Heart left ventricle (tissue), 16 donors: ENCODE results near the gene CD244. TPM values are rescaled to one million over a fixed set of nuclear protein-coding genes. Genes with fewer than 3 reads are reported as not detected.

ENCODE experiments used
- ATAC-seq, 4 donors: fragments of 200-7000 bp; cut with Tn5 transposase; one replicate each; pipeline ENCODE4 v1.9.1; 2020 to 2022; ENCODE audit warnings: moderate library complexity in 4 of 4, mild to moderate bottlenecking in 3 of 4, moderate number of reproducible peaks in 1 of 4
- DNase-seq, 5 donors: peaks; one replicate each; pipeline ENCODE4 v3.0.0-alpha.2; 2020
- H3K27ac ChIP-seq, 12 donors: fragments of 200-600 bp; sonication (generic) in 4 of 12; one replicate each; pipeline versions ENCODE4 v1.5.0 to v1.8.0; 2016 to 2022; ENCODE audit warnings: mild to moderate bottlenecking in 2 of 12
- H3K27me3 ChIP-seq, 9 donors: fragments of 200-600 bp; sonication (generic) in 2 of 9; one replicate each; pipeline versions ENCODE4 v1.5.1 to v1.8.0; 2016 to 2022; ENCODE audit warnings: mild to moderate bottlenecking in 3 of 9
- H3K36me3 ChIP-seq, 9 donors: fragments of 200-600 bp; sonication (generic) in 2 of 9; one replicate each; pipeline versions ENCODE4 v1.5.0 to v1.8.0; 2018 to 2022; ENCODE audit warnings: mild to moderate bottlenecking in 2 of 9
- H3K4me1 ChIP-seq, 12 donors: fragments of 200-600 bp; sonication (generic) in 4 of 12; one replicate each; pipeline versions ENCODE4 v1.5.0 to v1.8.0; 2016 to 2022; ENCODE audit warnings: mild to moderate bottlenecking in 3 of 12
- H3K4me3 ChIP-seq, 12 donors: fragments of 200-600 bp; sonication (generic) in 4 of 12; one replicate each; pipeline versions ENCODE4 v1.5.0 to v1.8.0; 2017 to 2022; ENCODE audit warnings: mild to moderate bottlenecking in 9 of 12, moderate library complexity in 4 of 12
- H3K9me3 ChIP-seq, 12 donors: fragments of 200-600 bp; sonication (generic) in 4 of 12; one replicate each; pipeline versions ENCODE4 v1.5.0 to v1.8.0; 2016 to 2022; ENCODE audit warnings: mild to moderate bottlenecking in 1 of 12
- POLR2A ChIP-seq, 2 donors: fragments of 450-650 bp; IDR thresholded peaks; one replicate each; pipeline ENCODE4 v1.6.1; 2017; ENCODE audit warnings: antibody characterized with exemption in 2 of 2, mild to moderate bottlenecking in 2 of 2, moderate library complexity in 2 of 2
- WGBS, 4 donors: extraction: QIAGEN DNeasy Blood & Tissue Kit in 2 of 4; methylation state at CpG; one replicate each; pipeline versions ENCODE4 v1.1.5 to v1.1.7; 2013 to 2018; 5-methylcytosine and 5-hydroxymethylcytosine counted together
- intact Hi-C, 10 donors: fragments of 100-400 bp; cut with DNase I; formaldehyde crosslinking; loops; one replicate each; pipeline versions ENCODE4 v1.11.1 to v1.14.2; 2022
- polyA plus RNA-seq, 2 donors: library from polyadenylated mRNA; stranded (reverse); fragments of 200-250 nt; gene quantifications; one replicate each; pipeline ENCODE4 v1.2.3, GENCODE V29; 2013
- total RNA-seq, 9 donors: library from RNA; depleted of rRNA in 2 of 9; stranded (reverse); fragments of >200 nt in 2 of 9; fragmentation: NEBNext Ultra II Directional in 3 of 9; extraction: Animal tissue kit (Norgen Biotek cat#: 25700) in 3 of 9; gene quantifications; one replicate each; pipeline versions ENCODE4 v1.1.0 to v1.2.4, GENCODE V29; 2016 to 2023
- TF ChIP-seq, protein P1 (sequence below), 12 donors: fragments of 200-600 bp; sonication (generic) in 4 of 12; IDR thresholded peaks; one replicate each; pipeline versions ENCODE4 v1.5.0 to v1.8.0; 2018 to 2022; ENCODE audit warnings: antibody characterized with exemption in 12 of 12, mild to moderate bottlenecking in 5 of 12
- donor health status: ischemic (EF 13 %, LVEDD 7.1; RV severe dilation, severe dysfunction).
- donor health status: healthy with polysubstance abuse.
- donor health status: DM: no; HTN: yes; CAD: no.
- donor health status: DM: no; HTN: no; CAD: no.
- donor health status: ischemic (EF 25% LVEDD 6.9; RV normal size, moderate dysfunction).
- donor health status: ischemic (EF 25% LVEDD 5.7; RV mildly dilated, moderate dysfunction).
- donor health status: healthy.
- donor health status: DM: yes; HTN: yes; CAD: no.
- donor health status: ischemic (EF 35%, LVEDD 5.7; RV mildly dilated, moderate dysfunction).
- donor health status: nonischemic (EF 11% LVEDD 7.7; RV severe dilation, severe dysfunction).
- donor health status: DM: yes; HTN: yes; CAD: no.
- donor health status: PGD.
- donor health status: ischemic (EF 29% LVEDD 5.4; RV normal size, mild dysfunction).
- donor health status: nonischemic (EF 23%, LVEDD 6.1; RV moderate dilation, normal function).

CD244 gene
- total and polyA plus RNA-seq, 11 donors = 0.08 to 2.2 (median 0.29) TPM; not detected in 5

DNA sequence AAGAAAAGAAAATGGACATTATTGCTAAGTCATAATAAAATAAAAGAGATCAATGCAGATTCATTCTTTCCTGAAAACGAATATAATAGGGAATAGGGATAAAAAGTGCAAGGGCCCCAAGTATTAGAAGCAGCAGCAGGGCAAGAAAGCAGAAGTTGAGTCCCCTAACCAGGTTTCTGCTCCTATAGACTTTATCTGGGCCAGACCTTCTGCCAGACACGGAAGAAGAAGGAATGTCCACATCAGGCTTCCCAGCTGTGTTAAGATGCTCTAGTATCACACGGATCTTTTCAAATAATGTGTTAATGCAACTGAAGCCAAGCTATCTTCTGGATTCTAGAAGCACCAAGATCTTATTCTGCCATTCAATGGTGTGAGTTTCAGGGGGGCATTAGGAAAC, 26.9 kb downstream of the CD244 start:
- H3K27me3 ChIP-seq = peaks cover 0 to 9% (median 0%) of the 10 kb centered on the region in 9 donors
- ATAC-seq (no peak), DNase-seq (no peak)
- H3K9me3 ChIP-seq = no peaks in the 10 kb centered on the region
- intact Hi-C loops = loop anchor here in 9 of 10 donors (1.0 to 10.0 kb wide), 9 partner anchors 111 to 262 kb away; partner anchors contain the start of genes ITLN2 (in 5 of the 9) and KLHDC9 (in 3 of the 9)
- no peak overlapping the region for H3K4me3 ChIP-seq
- H3K36me3 ChIP-seq = no peaks in the 10 kb centered on the region
- peaks cover 0 to 38% (median 0%) of the 10 kb centered on the region in 12 donors for H3K4me1 ChIP-seq
- WGBS, 4 donors = 82 to 88% (median 84%) methylated on average over 3 of the region's 3 CpGs
- H3K27ac ChIP-seq = no peak overlapping the region
- TF ChIP-seq, protein P1, sequence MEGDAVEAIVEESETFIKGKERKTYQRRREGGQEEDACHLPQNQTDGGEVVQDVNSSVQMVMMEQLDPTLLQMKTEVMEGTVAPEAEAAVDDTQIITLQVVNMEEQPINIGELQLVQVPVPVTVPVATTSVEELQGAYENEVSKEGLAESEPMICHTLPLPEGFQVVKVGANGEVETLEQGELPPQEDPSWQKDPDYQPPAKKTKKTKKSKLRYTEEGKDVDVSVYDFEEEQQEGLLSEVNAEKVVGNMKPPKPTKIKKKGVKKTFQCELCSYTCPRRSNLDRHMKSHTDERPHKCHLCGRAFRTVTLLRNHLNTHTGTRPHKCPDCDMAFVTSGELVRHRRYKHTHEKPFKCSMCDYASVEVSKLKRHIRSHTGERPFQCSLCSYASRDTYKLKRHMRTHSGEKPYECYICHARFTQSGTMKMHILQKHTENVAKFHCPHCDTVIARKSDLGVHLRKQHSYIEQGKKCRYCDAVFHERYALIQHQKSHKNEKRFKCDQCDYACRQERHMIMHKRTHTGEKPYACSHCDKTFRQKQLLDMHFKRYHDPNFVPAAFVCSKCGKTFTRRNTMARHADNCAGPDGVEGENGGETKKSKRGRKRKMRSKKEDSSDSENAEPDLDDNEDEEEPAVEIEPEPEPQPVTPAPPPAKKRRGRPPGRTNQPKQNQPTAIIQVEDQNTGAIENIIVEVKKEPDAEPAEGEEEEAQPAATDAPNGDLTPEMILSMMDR (IDR thresholded peaks at IDR 0.05) = no peak
- no peak for TF ChIP-seq POLR2A (IDR thresholded peaks at IDR 0.05)

DNA sequence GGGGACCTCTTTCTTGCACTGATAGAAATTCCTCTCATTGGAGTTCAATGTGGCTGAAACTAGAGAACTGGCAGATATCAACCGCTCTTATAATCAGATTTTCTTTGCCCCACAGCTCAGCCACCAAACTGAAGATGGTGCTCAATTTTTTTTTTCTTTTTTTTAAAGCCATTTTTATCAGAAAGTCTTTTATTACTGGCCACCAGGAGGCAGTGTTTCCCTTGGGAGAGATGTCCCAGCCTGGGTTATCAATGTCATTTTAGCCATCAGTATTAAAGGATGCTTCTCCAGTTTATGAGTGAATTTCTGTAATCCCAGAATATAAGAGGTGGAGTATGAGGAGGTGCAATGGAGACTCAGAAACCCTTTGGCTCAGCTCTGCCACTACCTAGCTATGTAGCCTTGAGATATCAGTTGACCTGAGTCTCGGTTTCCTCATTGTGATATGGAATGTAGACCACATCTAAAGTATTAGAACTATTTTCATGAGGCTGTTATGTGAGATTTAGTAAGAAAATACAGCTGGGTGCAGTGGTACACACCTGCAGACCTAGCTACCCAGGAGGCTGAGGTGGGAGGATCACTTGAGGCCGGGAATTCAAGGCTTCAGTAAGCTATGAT, 27.6 kb downstream of the CD244 start:
- H3K36me3 ChIP-seq = no peaks in the 10 kb centered on the region
- WGBS, 4 donors = 75 to 91% (median 83%) methylated on average over 3 of the region's 3 CpGs
- peaks cover 0 to 9% (median 0%) of the 10 kb centered on the region in 9 donors for H3K27me3 ChIP-seq
- TF ChIP-seq, protein P1 (IDR thresholded peaks at IDR 0.05) = peak; percentile 19 to 70 (median 58)
- no peak for TF ChIP-seq POLR2A (IDR thresholded peaks at IDR 0.05)
- peak in 1 of 5 donors; percentile 30 for DNase-seq
- intact Hi-C loops = loop anchor here (1.0 to 10.0 kb wide), 12 partner anchors 108 to 262 kb away; partner anchors contain the start of genes ITLN2 (in 6 of the 10) and KLHDC9 (in 4 of the 10)
- peaks cover 0 to 38% (median 0%) of the 10 kb centered on the region in 12 donors for H3K4me1 ChIP-seq
- H3K27ac ChIP-seq = no peak overlapping the region
- no peaks in the 10 kb centered on the region for H3K9me3 ChIP-seq
- H3K4me3 ChIP-seq = no peak overlapping the region
- no peak for ATAC-seq

DNA sequence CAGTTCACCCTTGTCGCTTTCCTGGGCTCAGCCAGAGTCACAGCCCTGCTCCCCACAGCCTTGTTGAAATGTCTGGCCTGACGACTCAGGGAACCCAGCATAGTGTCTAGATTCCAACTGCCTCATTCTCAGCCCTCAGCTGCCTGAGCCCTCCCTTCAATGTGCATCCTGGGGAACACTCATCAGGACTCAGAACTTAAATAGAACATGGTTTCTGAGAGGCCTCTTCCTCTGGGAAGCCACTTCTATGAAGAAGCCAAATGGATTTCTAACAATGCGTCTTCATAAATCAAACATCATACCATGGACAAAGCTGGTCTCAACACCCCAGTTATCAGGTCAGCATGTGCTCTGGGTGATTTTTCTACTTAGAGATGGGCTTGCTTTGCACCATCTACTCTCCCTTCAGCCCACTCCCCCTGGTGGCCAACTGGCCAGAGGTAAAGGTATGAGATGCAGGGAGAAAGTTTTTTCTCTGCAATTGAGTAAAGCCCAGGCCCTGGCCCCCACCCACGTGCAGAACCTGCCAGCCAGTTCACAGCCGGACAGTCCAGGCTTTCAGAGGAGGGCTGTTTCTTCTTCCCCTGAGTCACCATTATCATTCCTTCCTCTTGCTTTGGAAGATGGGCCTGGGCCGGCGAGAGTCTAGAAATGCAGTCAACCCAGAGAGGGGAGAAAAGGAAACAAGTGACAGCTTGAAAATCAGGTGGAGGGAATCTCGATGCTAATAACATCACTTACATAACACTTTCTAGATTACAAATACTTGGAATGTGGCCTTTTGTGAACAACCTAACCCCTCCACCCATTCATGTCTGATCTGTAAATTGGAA, 32.1 kb downstream of the CD244 start:
- peaks cover 0 to 12% (median 0%) of the 10 kb centered on the region in 9 donors for H3K27me3 ChIP-seq
- no peaks in the 10 kb centered on the region for H3K36me3 ChIP-seq
- peak; percentile 32 to 81 (median 45) for DNase-seq
- H3K4me3 ChIP-seq = no peak overlapping the region
- peak in 2 of 4 donors; percentile 42 to 64 for ATAC-seq
- H3K27ac ChIP-seq = no peak overlapping the region
- no peaks in the 10 kb centered on the region for H3K9me3 ChIP-seq
- intact Hi-C loops = loop anchor here in 8 of 10 donors (2.0 to 10.0 kb wide), 10 partner anchors 103 to 267 kb away; partner anchors contain the start of genes KLHDC9 (in 3 of the 8) and ITLN2 (in 1 of the 8)
- no peak for TF ChIP-seq POLR2A (IDR thresholded peaks at IDR 0.05)
- TF ChIP-seq, protein P1 (IDR thresholded peaks at IDR 0.05) = peak; percentile 27 to 56 (median 44)
- H3K4me1 ChIP-seq = no peaks in the 10 kb centered on the region
- WGBS, 4 donors = 59 to 71% (median 67%) methylated on average over 8 of the region's 8 CpGs

DNA sequence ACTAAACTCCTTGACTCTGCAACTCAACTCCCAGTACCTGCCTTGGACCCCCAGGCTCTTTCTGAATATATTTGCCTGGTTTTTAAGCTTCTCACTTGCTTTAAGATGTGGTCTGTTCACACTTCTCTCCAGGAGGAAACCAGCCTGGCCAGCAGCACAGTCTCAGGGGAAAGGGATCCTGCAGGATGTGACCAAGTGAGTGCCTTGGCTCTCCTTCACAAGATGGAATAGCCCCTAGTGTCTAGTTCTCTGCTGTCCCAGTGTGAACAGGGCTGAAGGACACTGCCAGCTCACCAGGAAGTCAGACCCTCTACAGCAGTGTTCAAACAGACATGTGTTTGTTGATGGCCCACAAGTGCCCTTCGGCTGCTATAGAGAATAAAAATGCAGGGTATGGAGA, 32.9 kb downstream of the CD244 start:
- intact Hi-C loops = loop anchor here in 9 of 10 donors (2.0 to 10.0 kb wide), 10 partner anchors 102 to 268 kb away; partner anchors contain the start of genes KLHDC9 (in 3 of the 9) and ITLN2 (in 1 of the 9)
- no peak overlapping the region for H3K27ac ChIP-seq
- H3K9me3 ChIP-seq = no peaks in the 10 kb centered on the region
- ATAC-seq = no peak
- H3K4me3 ChIP-seq = no peak overlapping the region
- TF ChIP-seq, protein P1 (IDR thresholded peaks at IDR 0.05) = no peak
- TF ChIP-seq POLR2A (IDR thresholded peaks at IDR 0.05) = no peak
- WGBS, 4 donors = 79 to 100% (median 90%) methylated on average over 1 of the region's 1 CpG
- DNase-seq = no peak
- H3K27me3 ChIP-seq = peaks cover 0 to 12% (median 0%) of the 10 kb centered on the region in 9 donors
- no peaks in the 10 kb centered on the region for H3K36me3 ChIP-seq
- H3K4me1 ChIP-seq = no peaks in the 10 kb centered on the region
